Renal cortical epithelial cell (primary cell): ENCODE measurements around the gene EHMT2. TPM values are rescaled to one million over a fixed set of nuclear protein-coding genes. Genes with fewer than 3 reads are reported as not detected.
"Not testable (repeated sequence)": the region's sequence is repeated elsewhere in the genome, so short reads cannot be mapped to it uniquely, and the experiment has no call there.

Source experiments
- DNase-seq: peaks from one replicate; pipeline ENCODE4 v3.0.0-alpha.2; 2011; ENCODE audit warnings: low read depth
- total RNA-seq: library from RNA; depleted of rRNA; stranded (reverse); fragments of >200 nt; gene quantifications from 2 replicates; pipeline ENCODE4 v1.2.3, GENCODE V29; 2014

The EHMT2 gene
- total RNA-seq, 1 donor from 2014 or later: 72.3 TPM

- peak; percentile 36 for DNase-seq
Measured at GRCh38 chr6:31870385-31870921, 27.0 kb downstream of the EHMT2 start.

- DNase-seq: no peak
Measured at GRCh38 chr6:31869343-31869742, 28.2 kb downstream of the EHMT2 start.

DNA sequence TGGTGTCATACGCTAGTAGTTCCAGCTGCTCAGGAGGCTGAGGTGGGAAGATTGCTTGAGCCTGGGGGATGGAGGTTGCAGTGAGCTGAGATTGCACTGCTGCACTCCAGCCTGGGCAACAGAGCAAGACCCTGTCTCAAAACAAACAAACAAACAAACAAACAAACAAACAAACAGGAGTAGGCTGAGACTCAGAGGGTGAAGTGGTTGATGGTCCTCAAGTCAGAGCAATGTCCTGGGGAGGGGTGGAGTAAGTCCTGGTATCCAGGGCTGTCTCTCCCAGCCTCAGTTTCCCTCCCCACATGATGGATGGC lies 28.9 kb downstream of the EHMT2 start:
- DNase-seq: not testable (repeated sequence)

- DNase-seq: peak; percentile 81
Measured at GRCh38 chr6:31865205-31866118, 32.0 kb downstream of the EHMT2 start.

- DNase-seq: no peak
Measured at GRCh38 chr6:31864818-31865204, 32.7 kb downstream of the EHMT2 start.

DNA sequence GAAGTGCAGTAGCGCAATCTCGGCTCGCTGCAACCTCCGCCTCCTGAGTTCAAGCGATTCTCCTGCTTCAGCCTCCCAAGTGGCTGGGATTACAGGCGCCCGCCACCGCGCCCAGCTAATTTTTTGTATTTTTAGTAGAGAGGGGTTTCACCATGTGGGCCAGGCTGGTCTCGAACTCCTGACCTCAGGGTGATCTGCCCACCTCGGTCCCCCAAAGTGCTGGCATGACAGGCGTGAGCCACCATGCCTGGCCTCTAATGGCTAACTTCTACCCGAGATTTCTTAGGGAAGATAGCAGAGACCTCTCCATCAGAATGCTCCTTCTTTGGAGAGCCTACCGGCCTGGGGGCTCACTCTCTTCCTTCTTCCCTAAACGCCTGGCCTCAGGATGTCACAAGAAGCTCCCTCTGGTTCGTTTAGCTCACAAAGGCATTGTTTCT lies 33.4 kb downstream of the EHMT2 start:
- not testable (repeated sequence) for DNase-seq

- peak; percentile 100 for DNase-seq
Measured at GRCh38 chr6:31862344-31863235, 34.9 kb downstream of the EHMT2 start, which contains the start of gene NEU1. TSS of gene NEU1 (minus strand) at chr6:31862821. CDS start at chr6:31862776, 45 bp downstream.

GRCh38 chr6:31861919-31862343 lies 35.6 kb downstream of the EHMT2 start:
- DNase-seq: no peak

GRCh38 chr6:31861150-31861549 lies 36.3 kb downstream of the EHMT2 start:
- no peak for DNase-seq

DNA sequence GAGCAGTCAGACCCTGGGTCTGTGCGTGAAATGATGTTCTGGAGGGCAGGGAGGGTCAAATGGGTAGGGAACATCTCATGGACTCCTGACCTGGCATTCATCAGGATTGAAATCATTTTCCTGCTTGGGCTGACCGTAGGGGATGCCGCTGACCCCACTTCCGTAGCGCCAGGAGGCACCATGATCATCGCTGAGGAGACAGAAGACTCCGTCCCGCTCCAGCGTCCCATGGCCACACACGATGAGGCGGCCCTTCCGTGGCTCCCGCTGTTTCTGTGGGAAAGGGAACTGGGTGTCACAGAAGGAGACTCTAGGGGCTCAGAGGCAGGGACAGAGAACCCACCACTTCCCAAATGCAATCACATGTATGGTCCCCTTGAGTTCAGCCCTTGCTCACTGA lies 37.1 kb downstream of the EHMT2 start:
- DNase-seq: no peak

GRCh38 chr6:31859923-31860322 lies 37.6 kb downstream of the EHMT2 start:
- no peak for DNase-seq

DNA sequence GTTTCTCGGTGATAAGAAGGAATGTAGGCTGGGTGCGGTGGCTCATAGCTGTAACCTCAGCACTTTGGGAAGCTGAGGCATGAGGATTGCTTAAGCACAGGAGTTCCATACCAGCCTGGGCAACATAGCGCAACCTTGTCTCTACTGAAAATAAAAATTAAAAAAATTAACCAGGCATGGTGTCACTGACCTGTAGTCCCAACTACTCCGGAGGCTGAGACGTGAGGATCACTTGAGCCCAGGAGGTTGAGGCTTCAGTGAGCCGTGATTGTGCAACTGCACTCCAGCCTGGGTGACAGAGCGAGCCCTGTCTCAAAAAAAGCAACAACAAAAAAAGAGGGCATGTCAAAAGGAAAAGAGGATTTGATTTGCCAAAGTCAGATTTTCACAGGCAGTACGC lies 38.8 kb downstream of the EHMT2 start:
- no peak for DNase-seq

DNA sequence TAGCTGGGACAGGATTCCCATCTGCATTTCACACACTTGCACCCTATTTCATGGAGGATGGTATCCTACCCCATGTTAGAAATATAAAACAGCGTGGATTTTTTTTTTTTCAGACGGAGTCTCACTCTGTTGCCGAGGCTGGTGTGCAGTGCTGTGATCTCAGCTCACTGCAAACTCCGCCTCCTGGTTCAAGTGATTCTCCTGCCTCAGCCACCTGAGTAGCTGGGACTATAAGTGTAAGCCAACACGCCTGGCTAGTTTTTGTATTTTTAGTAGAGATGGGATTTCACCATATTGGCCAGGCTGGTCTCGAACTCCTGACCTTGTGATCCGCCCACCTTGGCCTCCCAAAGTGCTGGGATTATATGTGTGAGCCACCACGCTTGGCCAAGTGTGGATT lies 39.7 kb downstream of the EHMT2 start:
- DNase-seq: not testable (repeated sequence)

GRCh38 chr6:31851980-31852718 lies 45.3 kb downstream of the EHMT2 start:
- DNase-seq: not testable (repeated sequence)

- DNase-seq: peak; percentile 89
Measured at GRCh38 chr6:31851485-31851832, 46.0 kb downstream of the EHMT2 start.

DNA sequence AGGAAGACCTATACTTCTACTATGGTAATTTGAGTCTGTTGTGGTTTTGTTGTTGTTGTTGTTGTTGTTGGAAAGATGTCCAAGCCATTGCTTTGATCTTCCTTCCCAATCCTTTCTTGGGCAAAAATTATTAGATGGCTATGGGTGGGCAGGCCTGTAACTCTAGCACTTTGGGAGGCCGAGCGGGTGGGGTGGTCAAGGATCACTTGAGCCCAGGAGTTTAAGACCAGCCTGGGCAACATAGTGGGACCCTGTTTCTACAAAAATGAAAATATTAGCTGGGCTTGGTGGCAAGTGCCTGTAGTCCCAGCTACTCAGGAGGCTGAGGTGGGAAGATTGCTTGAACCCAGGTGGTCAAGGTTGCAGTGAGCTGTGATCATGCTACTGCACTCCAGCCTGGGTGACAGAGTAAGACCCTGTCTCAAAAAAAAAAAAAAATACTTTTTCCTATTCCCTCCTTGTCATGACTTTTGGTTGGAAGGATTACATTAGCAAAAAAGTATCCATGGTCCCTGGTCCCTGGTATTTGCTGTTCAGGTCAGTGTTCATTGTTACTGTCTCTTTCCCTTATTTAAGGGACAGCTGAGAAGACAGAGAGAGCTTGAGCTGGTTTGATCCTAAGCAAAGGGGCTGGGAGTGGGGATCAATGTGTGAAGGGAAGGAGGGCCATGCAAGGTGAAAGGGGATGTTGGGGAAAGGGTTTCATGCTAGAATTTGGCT lies 46.6 kb downstream of the EHMT2 start:
- DNase-seq: no peak

DNA sequence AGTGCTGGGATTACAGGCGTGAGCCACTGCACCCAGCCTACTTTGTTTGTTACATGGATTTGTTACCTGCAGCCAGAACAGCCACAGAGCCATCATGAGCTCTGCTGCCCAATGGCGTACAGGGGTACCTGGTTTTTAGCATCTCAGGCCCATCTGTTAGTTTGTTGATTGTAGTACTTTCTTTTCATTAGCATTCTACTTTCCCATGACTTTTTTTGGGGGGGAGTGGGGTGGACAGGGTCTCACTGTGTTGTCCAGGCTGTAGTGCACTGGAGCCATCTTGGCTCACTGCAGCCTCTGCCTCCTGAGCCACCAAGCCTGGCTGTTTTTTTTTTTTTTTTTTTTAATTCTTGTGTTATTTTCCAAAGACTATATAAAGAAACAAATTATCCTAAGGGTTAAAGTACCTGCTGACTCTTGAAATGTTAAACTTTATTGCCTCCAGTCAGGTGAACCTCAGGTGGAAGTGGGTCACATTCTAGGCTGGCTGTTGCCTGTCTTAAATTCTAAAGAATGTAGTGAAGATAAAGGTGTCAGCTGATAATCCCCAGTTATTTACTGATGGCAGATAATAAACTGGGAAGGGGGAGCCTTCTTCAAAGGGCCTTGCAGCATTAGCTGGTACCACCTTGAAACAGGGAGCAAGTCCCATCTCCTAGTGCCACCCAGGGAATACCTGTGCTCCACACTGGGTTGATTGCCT lies 50.1 kb downstream of the EHMT2 start:
- no peak for DNase-seq

- no peak for DNase-seq
Measured at GRCh38 chr6:31844507-31844906, 53.0 kb downstream of the EHMT2 start.

- no peak for DNase-seq
Measured at GRCh38 chr6:31842053-31842452, 55.4 kb downstream of the EHMT2 start.

- not testable (repeated sequence) for DNase-seq
Measured at GRCh38 chr6:31839779-31840126, 57.7 kb downstream of the EHMT2 start.
